GM12874 (cell line): ENCODE measurements around the gene KCNJ5.

Experiments used
- CTCF ChIP-seq: IDR thresholded peaks from 2 replicates; pipeline ENCODE4 v1.5.1; 2011; ENCODE audit warnings: low read depth, mild to moderate bottlenecking, control low read depth, low read length, moderate library complexity; ENCODE audit not compliant: insufficient read depth

The KCNJ5 gene

GRCh38 chr11:128925250-128925600, 34.1 kb downstream of the KCNJ5 start:
- no peak for TF ChIP-seq CTCF

- TF ChIP-seq CTCF, result no peak
Observed at GRCh38 chr11:128926000-128926399, 34.8 kb downstream of the KCNJ5 start.

GRCh38 chr11:128926437-128927107, 35.4 kb downstream of the KCNJ5 start:
- TF ChIP-seq CTCF, result no peak

GRCh38 chr11:128927108-128927461, 35.9 kb downstream of the KCNJ5 start:
- TF ChIP-seq CTCF, result no peak

- TF ChIP-seq CTCF, result no peak
Observed at GRCh38 chr11:128927683-128928336, 36.7 kb downstream of the KCNJ5 start.

- TF ChIP-seq CTCF, result no peak
Observed at GRCh38 chr11:128928400-128928799, 37.2 kb downstream of the KCNJ5 start.

- no peak for TF ChIP-seq CTCF
Observed at GRCh38 chr11:128929468-128929867, 38.3 kb downstream of the KCNJ5 start.
